Activated naive CD8-positive, alpha-beta T cell treated with anti-CD3 and anti-CD28 coated beads, Interleukin-2, amount 10 ng/mL, durations not matched to agents 7 days and 5 days (primary cell): Measurements from ENCODE around the gene EPHB4. TPM values are rescaled to one million over a fixed set of nuclear protein-coding genes. Genes with fewer than 3 reads are reported as not detected.
"Not testable (repeated sequence)": the region's sequence is repeated elsewhere in the genome, so short reads cannot be mapped to it uniquely, and the experiment has no call there.

Experiments
- ATAC-seq: fragments of 150-1000 bp; cut with Tn5 transposase; one replicate; pipeline ENCODE4 v1.10.0; 2021; ENCODE audit warnings: low read depth, moderate library complexity
- POLR2A ChIA-PET: fragments of 350-600 bp; sonication (Branson Sonifier 250); formaldehyde crosslinking; loops from one replicate; lab custom pipeline; 2021; ENCODE audit warnings: antibody characterized with exemption; lab: Charles Lee
- DNase-seq: peaks from one replicate; pipeline ENCODE4 v3.0.0; 2021
- H3K27ac Mint-ChIP-seq: one replicate; pipeline ENCODE4 v1.8.0; 2022; ENCODE audit warnings: mild to moderate bottlenecking, mixed read lengths
- H3K27me3 Mint-ChIP-seq: one replicate; pipeline ENCODE4 v1.8.0; 2022; ENCODE audit warnings: mild to moderate bottlenecking, moderate library complexity, mixed read lengths
- H3K36me3 Mint-ChIP-seq: one replicate; pipeline ENCODE4 v1.8.0; 2021; ENCODE audit warnings: mild to moderate bottlenecking, mixed read lengths
- H3K4me1 Mint-ChIP-seq: one replicate; pipeline ENCODE4 v1.8.0; 2021; ENCODE audit warnings: mixed read lengths
- H3K4me3 Mint-ChIP-seq: one replicate; pipeline ENCODE4 v1.8.0; 2022; ENCODE audit warnings: mild to moderate bottlenecking, moderate library complexity, mixed read lengths
- H3K9me3 Mint-ChIP-seq: one replicate; pipeline ENCODE4 v1.8.0; 2021; ENCODE audit warnings: mixed read lengths
- total RNA-seq, 2 experiments: library from RNA; stranded (reverse); gene quantifications; one replicate each; pipeline ENCODE4 v1.2.3, GENCODE V29; 2021

Gene EPHB4
- total RNA-seq, 2 experiments from 2014 or later, result 3.1 to 3.3 TPM

GRCh38 chr7:100783804-100784203, 43.5 kb downstream of the EPHB4 start:
- ATAC-seq (no peak), DNase-seq (no peak)
- no peaks in the 10 kb centered on the region for H3K9me3 Mint-ChIP-seq
- H3K4me1 Mint-ChIP-seq, result no peaks in the 10 kb centered on the region
- no peak overlapping the region for H3K27ac Mint-ChIP-seq
- peaks cover 15% of the 10 kb centered on the region for H3K27me3 Mint-ChIP-seq
- no peaks in the 10 kb centered on the region for H3K36me3 Mint-ChIP-seq
- no peak overlapping the region for H3K4me3 Mint-ChIP-seq
- POLR2A ChIA-PET, result no interaction called here

GRCh38 chr7:100781255-100781654, 46.1 kb downstream of the EPHB4 start:
- no peak for DNase-seq
- H3K27ac Mint-ChIP-seq, result no peak overlapping the region
- H3K36me3 Mint-ChIP-seq, result no peaks in the 10 kb centered on the region
- H3K4me1 Mint-ChIP-seq, result no peaks in the 10 kb centered on the region
- peaks cover 19% of the 10 kb centered on the region for H3K27me3 Mint-ChIP-seq
- no peaks in the 10 kb centered on the region for H3K9me3 Mint-ChIP-seq
- POLR2A ChIA-PET, result no interaction called here
- no peak overlapping the region for H3K4me3 Mint-ChIP-seq
- ATAC-seq, result no peak

GRCh38 chr7:100779359-100779758, 48.0 kb downstream of the EPHB4 start:
- no peak for ATAC-seq
- DNase-seq, result no peak
- H3K27ac Mint-ChIP-seq, result no peak overlapping the region
- H3K36me3 Mint-ChIP-seq, result no peaks in the 10 kb centered on the region
- H3K4me1 Mint-ChIP-seq, result no peaks in the 10 kb centered on the region
- no peaks in the 10 kb centered on the region for H3K9me3 Mint-ChIP-seq
- no peak overlapping the region for H3K4me3 Mint-ChIP-seq
- POLR2A ChIA-PET, result no interaction called here
- H3K27me3 Mint-ChIP-seq, result peaks cover 16% of the 10 kb centered on the region

GRCh38 chr7:100778061-100778621, 49.2 kb downstream of the EPHB4 start:
- no peaks in the 10 kb centered on the region for H3K36me3 Mint-ChIP-seq
- H3K4me1 Mint-ChIP-seq, result no peaks in the 10 kb centered on the region
- H3K27ac Mint-ChIP-seq, result no peak overlapping the region
- peaks cover 14% of the 10 kb centered on the region for H3K27me3 Mint-ChIP-seq
- no peaks in the 10 kb centered on the region for H3K9me3 Mint-ChIP-seq
- DNase-seq, result no peak
- H3K4me3 Mint-ChIP-seq, result no peak overlapping the region
- no peak for ATAC-seq
- POLR2A ChIA-PET, result no interaction called here

GRCh38 chr7:100773491-100773890, 53.8 kb downstream of the EPHB4 start:
- peaks cover 7% of the 10 kb centered on the region for H3K27me3 Mint-ChIP-seq
- no peaks in the 10 kb centered on the region for H3K36me3 Mint-ChIP-seq
- H3K9me3 Mint-ChIP-seq, result no peaks in the 10 kb centered on the region
- no peak for DNase-seq
- no peaks in the 10 kb centered on the region for H3K4me1 Mint-ChIP-seq
- no peak for ATAC-seq
- POLR2A ChIA-PET, result no interaction called here
- no peak overlapping the region for H3K4me3 Mint-ChIP-seq
- no peak overlapping the region for H3K27ac Mint-ChIP-seq

- DNase-seq (no peak), ATAC-seq (no peak)
- POLR2A ChIA-PET, result no interaction called here
- no peaks in the 10 kb centered on the region for H3K9me3 Mint-ChIP-seq
- no peak overlapping the region for H3K4me3 Mint-ChIP-seq
- no peaks in the 10 kb centered on the region for H3K27me3 Mint-ChIP-seq
- H3K36me3 Mint-ChIP-seq, result no peaks in the 10 kb centered on the region
- H3K4me1 Mint-ChIP-seq, result no peaks in the 10 kb centered on the region
- H3K27ac Mint-ChIP-seq, result no peak overlapping the region
Observed at GRCh38 chr7:100768784-100769183, 58.5 kb downstream of the EPHB4 start.

- H3K27ac Mint-ChIP-seq, result no peak overlapping the region
- DNase-seq (no peak), ATAC-seq (no peak)
- no peaks in the 10 kb centered on the region for H3K36me3 Mint-ChIP-seq
- POLR2A ChIA-PET, result no interaction called here
- no peaks in the 10 kb centered on the region for H3K4me1 Mint-ChIP-seq
- H3K4me3 Mint-ChIP-seq, result no peak overlapping the region
- no peaks in the 10 kb centered on the region for H3K9me3 Mint-ChIP-seq
- H3K27me3 Mint-ChIP-seq, result peaks cover 2% of the 10 kb centered on the region
Observed at GRCh38 chr7:100765250-100765649, 62.1 kb downstream of the EPHB4 start.

- POLR2A ChIA-PET, result no interaction called here
- no peak overlapping the region for H3K27ac Mint-ChIP-seq
- H3K36me3 Mint-ChIP-seq, result no peaks in the 10 kb centered on the region
- no peaks in the 10 kb centered on the region for H3K9me3 Mint-ChIP-seq
- no peak for DNase-seq
- H3K4me1 Mint-ChIP-seq, result no peaks in the 10 kb centered on the region
- peaks cover 2% of the 10 kb centered on the region for H3K27me3 Mint-ChIP-seq
- H3K4me3 Mint-ChIP-seq, result no peak overlapping the region
- no peak for ATAC-seq
Observed at GRCh38 chr7:100764841-100765240, 62.5 kb downstream of the EPHB4 start.

GRCh38 chr7:100763556-100764140, 63.7 kb downstream of the EPHB4 start:
- H3K36me3 Mint-ChIP-seq, result no peaks in the 10 kb centered on the region
- peaks cover 2% of the 10 kb centered on the region for H3K27me3 Mint-ChIP-seq
- no peaks in the 10 kb centered on the region for H3K9me3 Mint-ChIP-seq
- ATAC-seq, result no peak
- POLR2A ChIA-PET, result no interaction called here
- H3K4me1 Mint-ChIP-seq, result no peaks in the 10 kb centered on the region
- no peak overlapping the region for H3K4me3 Mint-ChIP-seq
- no peak overlapping the region for H3K27ac Mint-ChIP-seq
- no peak for DNase-seq

GRCh38 chr7:100762841-100763240, 64.5 kb downstream of the EPHB4 start:
- H3K4me3 Mint-ChIP-seq, H3K36me3 Mint-ChIP-seq, H3K27ac Mint-ChIP-seq, H3K27me3 Mint-ChIP-seq, DNase-seq, H3K9me3 Mint-ChIP-seq, ATAC-seq, POLR2A ChIA-PET, H3K4me1 Mint-ChIP-seq: not testable (repeated sequence)

GRCh38 chr7:100759357-100760171, 67.8 kb downstream of the EPHB4 start:
- Mint-ChIP-seq H3K9me3 (no peaks in the 10 kb centered on the region), H3K4me3 (no peak overlapping the region), H3K36me3 (no peaks in the 10 kb centered on the region), H3K27ac (no peak overlapping the region), H3K4me1 (no peaks in the 10 kb centered on the region), H3K27me3 (peaks cover 5% of the 10 kb centered on the region)
- POLR2A ChIA-PET, result interaction anchor here (0.6 kb wide), 1 partner anchor 468 kb away, joined by 3 read pairs; no protein-coding TSS in a partner anchor
- ATAC-seq (no peak), DNase-seq (no peak)

- no peak for ATAC-seq
- peaks cover 4% of the 10 kb centered on the region for H3K9me3 Mint-ChIP-seq
- DNase-seq, result no peak
- H3K4me1 Mint-ChIP-seq, result no peaks in the 10 kb centered on the region
- peaks cover 25% of the 10 kb centered on the region for H3K27me3 Mint-ChIP-seq
- H3K36me3 Mint-ChIP-seq, result peaks cover 3% of the 10 kb centered on the region
- no peak overlapping the region for H3K4me3 Mint-ChIP-seq
- H3K27ac Mint-ChIP-seq, result no peak overlapping the region
- POLR2A ChIA-PET, result interaction anchor here (0.6 kb wide), 1 partner anchor 989 kb away, joined by 3 read pairs; no protein-coding TSS in a partner anchor
Observed at GRCh38 chr7:100753750-100754149, 73.6 kb downstream of the EPHB4 start.

GRCh38 chr7:100752994-100753393, 74.3 kb downstream of the EPHB4 start:
- POLR2A ChIA-PET, result interaction anchor here (0.6 kb wide), 1 partner anchor 990 kb away, joined by 3 read pairs; no protein-coding TSS in a partner anchor
- H3K36me3 Mint-ChIP-seq, result peaks cover 3% of the 10 kb centered on the region
- H3K4me1 Mint-ChIP-seq, result no peaks in the 10 kb centered on the region
- H3K4me3 Mint-ChIP-seq, result no peak overlapping the region
- H3K27me3 Mint-ChIP-seq, result peaks cover 30% of the 10 kb centered on the region
- peaks cover 4% of the 10 kb centered on the region for H3K9me3 Mint-ChIP-seq
- DNase-seq (no peak), ATAC-seq (no peak)
- peak overlapping the region; percentile 30 for H3K27ac Mint-ChIP-seq
